Body of pancreas (tissue), 4 donors: ENCODE measurements around the gene EXD2.

Source experiments
- POLR2A ChIP-seq, 3 donors: fragments of 450-650 bp; IDR thresholded peaks; one replicate each; pipeline ENCODE4 v1.6.1; 2016; ENCODE audit warnings: antibody characterized with exemption in 3 of 3, mild to moderate bottlenecking in 2 of 3
- TF ChIP-seq, protein P1 (sequence below), 7 experiments: fragments of 450-650 bp in 4 of 7; fragments of 200-600 bp in 3 of 7; sonication (generic) in 3 of 7; IDR thresholded peaks; one replicate each; pipeline ENCODE4 v1.5.1; 2016 to 2019; ENCODE audit warnings: antibody characterized with exemption in 7 of 7

DNA sequence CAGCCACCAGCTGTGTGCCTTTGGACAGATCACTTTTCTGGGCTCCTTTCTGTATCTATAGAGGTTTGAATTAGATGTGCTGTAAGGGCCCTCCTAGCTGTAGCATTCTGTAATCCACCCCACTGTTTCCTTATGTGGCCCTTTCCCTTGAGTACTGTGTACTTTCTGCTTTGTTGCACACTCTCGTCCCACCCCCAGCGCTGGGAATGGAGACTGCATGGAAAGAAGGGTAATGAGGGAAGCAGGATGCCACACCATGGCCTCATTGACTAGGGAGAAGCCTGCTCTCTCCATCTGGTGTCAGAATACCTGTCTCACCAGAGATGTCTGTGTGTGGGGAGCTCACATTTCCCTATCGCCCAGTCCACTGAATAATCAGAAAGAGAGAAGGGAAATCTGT is 55.0 kb downstream of the EXD2 start:
- TF ChIP-seq POLR2A (IDR thresholded peaks at IDR 0.05), result no peak
- TF ChIP-seq, protein P1, sequence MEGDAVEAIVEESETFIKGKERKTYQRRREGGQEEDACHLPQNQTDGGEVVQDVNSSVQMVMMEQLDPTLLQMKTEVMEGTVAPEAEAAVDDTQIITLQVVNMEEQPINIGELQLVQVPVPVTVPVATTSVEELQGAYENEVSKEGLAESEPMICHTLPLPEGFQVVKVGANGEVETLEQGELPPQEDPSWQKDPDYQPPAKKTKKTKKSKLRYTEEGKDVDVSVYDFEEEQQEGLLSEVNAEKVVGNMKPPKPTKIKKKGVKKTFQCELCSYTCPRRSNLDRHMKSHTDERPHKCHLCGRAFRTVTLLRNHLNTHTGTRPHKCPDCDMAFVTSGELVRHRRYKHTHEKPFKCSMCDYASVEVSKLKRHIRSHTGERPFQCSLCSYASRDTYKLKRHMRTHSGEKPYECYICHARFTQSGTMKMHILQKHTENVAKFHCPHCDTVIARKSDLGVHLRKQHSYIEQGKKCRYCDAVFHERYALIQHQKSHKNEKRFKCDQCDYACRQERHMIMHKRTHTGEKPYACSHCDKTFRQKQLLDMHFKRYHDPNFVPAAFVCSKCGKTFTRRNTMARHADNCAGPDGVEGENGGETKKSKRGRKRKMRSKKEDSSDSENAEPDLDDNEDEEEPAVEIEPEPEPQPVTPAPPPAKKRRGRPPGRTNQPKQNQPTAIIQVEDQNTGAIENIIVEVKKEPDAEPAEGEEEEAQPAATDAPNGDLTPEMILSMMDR (IDR thresholded peaks at IDR 0.05), result no peak
